OCI-LY1 (cell line): ENCODE measurements around the gene ECPAS.

Experiments used
- H2AFZ ChIP-seq: fragments of 200-600 bp; sonication (generic), shearing (Covaris generic); 2 replicates; pipeline ENCODE4 v1.6.0; 2014; ENCODE audit warnings: antibody characterized with exemption, mild to moderate bottlenecking, low read length
- H3F3A ChIP-seq: fragments of 200-600 bp; sonication (generic), shearing (Covaris generic); 2 replicates; pipeline ENCODE4 v1.6.0; 2014; ENCODE audit warnings: mild to moderate bottlenecking, antibody characterized with exemption, low read length, moderate library complexity; ENCODE audit not compliant: insufficient read depth
- H3K27ac ChIP-seq: fragments of 200-600 bp; sonication (generic); 2 replicates; pipeline ENCODE4 v1.5.1; 2014; ENCODE audit warnings: low read length, mixed run types, mild to moderate bottlenecking, low read depth; ENCODE audit not compliant: poor library complexity, severe bottlenecking
- H3K27me3 ChIP-seq: fragments of 200-600 bp; sonication (generic); 2 replicates; pipeline ENCODE4 v1.6.0; 2014; ENCODE audit warnings: antibody characterized with exemption, mild to moderate bottlenecking, low read length, moderate library complexity; ENCODE audit not compliant: insufficient read depth
- H3K36me3 ChIP-seq: fragments of 200-600 bp; sonication (generic); 2 replicates; pipeline ENCODE4 v1.6.1; 2014; ENCODE audit warnings: mild to moderate bottlenecking, antibody characterized with exemption, low read length, moderate library complexity, mixed read lengths; ENCODE audit not compliant: insufficient read depth
- H3K4me1 ChIP-seq: fragments of 200-600 bp; sonication (generic); 2 replicates; pipeline ENCODE4 v1.5.1; 2014; ENCODE audit warnings: mild to moderate bottlenecking, low read length, moderate library complexity; ENCODE audit not compliant: insufficient read depth, severe bottlenecking
- H3K4me2 ChIP-seq: fragments of 200-600 bp; sonication (generic), shearing (Covaris generic); 2 replicates; pipeline ENCODE4 v1.6.1; 2014; ENCODE audit warnings: low read length
- H3K4me3 ChIP-seq: fragments of 200-600 bp; sonication (generic); 2 replicates; pipeline ENCODE4 v1.5.1; 2014; ENCODE audit warnings: low read length, low read depth, mild to moderate bottlenecking, mixed read lengths; ENCODE audit not compliant: poor library complexity, severe bottlenecking
- H3K79me2 ChIP-seq: fragments of 200-600 bp; shearing (Covaris generic); 2 replicates; pipeline ENCODE4 v1.6.1; 2016; ENCODE audit warnings: mixed run types, low read length, mixed read lengths; ENCODE audit not compliant: insufficient read depth
- H3K9ac ChIP-seq: fragments of 200-600 bp; sonication (generic), shearing (Covaris generic); 2 replicates; pipeline ENCODE4 v1.6.1; 2014; ENCODE audit warnings: mild to moderate bottlenecking, low read length, mixed read lengths
- H3K9me2 ChIP-seq: fragments of 200-600 bp; sonication (generic), shearing (Covaris generic); 2 replicates; pipeline ENCODE4 v1.6.1; 2014; ENCODE audit warnings: low read depth, mild to moderate bottlenecking, low read length, mixed read lengths
- H3K9me3 ChIP-seq: fragments of 200-600 bp; shearing (Covaris generic); 2 replicates; pipeline ENCODE4 v1.6.1; 2014; ENCODE audit warnings: low read length, mixed read lengths
- H4K20me1 ChIP-seq: fragments of 200-600 bp; sonication (generic), shearing (Covaris generic); 2 replicates; pipeline ENCODE4 v1.6.0; 2016; ENCODE audit warnings: mild to moderate bottlenecking, low read length; ENCODE audit not compliant: insufficient read depth
- CTCF ChIP-seq: fragments of 200-600 bp; sonication (generic), shearing (Covaris generic); IDR thresholded peaks from 2 replicates; pipeline ENCODE4 v1.5.1; 2017; ENCODE audit warnings: mild to moderate bottlenecking, antibody characterized with exemption, low read length, moderate library complexity, mixed read lengths
- EZH2 ChIP-seq: fragments of 200-600 bp; sonication (generic), shearing (Covaris generic); IDR thresholded peaks from 2 replicates; pipeline ENCODE4 v1.8.0; 2017; ENCODE audit warnings: borderline replicate concordance, mixed run types, mild to moderate bottlenecking, antibody characterized with exemption, low read length, moderate library complexity, mixed read lengths

The ECPAS gene

GRCh38 chr9:111389406-111389805, 94.8 kb downstream of the ECPAS start:
- Histone ChIP-seq H2AFZ (no peak overlapping the region), H3K4me1 (no peaks in the 10 kb centered on the region), H3K4me3 (no peak overlapping the region), H3K4me2 (no peak overlapping the region), H3K9me2 (no peaks in the 10 kb centered on the region), H4K20me1 (no peaks in the 10 kb centered on the region), H3F3A (no peaks in the 10 kb centered on the region), H3K27me3 (no peaks in the 10 kb centered on the region), H3K27ac (no peak overlapping the region), H3K36me3 (peaks cover 90% of the 10 kb centered on the region), H3K79me2 (no peaks in the 10 kb centered on the region), H3K9ac (no peak overlapping the region), H3K9me3 (no peaks in the 10 kb centered on the region)
- TF ChIP-seq EZH2 (no peak), CTCF (no peak)

GRCh38 chr9:111386386-111386785, 97.8 kb downstream of the ECPAS start:
- TF ChIP-seq CTCF: no peak
- TF ChIP-seq EZH2: no peak
- Histone ChIP-seq H4K20me1 (no peaks in the 10 kb centered on the region), H3K36me3 (peaks cover 85% of the 10 kb centered on the region), H2AFZ (no peak overlapping the region), H3K27me3 (no peaks in the 10 kb centered on the region), H3K4me1 (no peaks in the 10 kb centered on the region), H3K4me3 (no peak overlapping the region), H3K9me2 (no peaks in the 10 kb centered on the region), H3K9me3 (no peaks in the 10 kb centered on the region), H3K4me2 (no peak overlapping the region), H3F3A (no peaks in the 10 kb centered on the region), H3K79me2 (no peaks in the 10 kb centered on the region), H3K9ac (no peak overlapping the region), H3K27ac (no peak overlapping the region)

GRCh38 chr9:111381006-111381405, 103.2 kb downstream of the ECPAS start:
- Histone ChIP-seq H3K4me1 (no peaks in the 10 kb centered on the region), H4K20me1 (no peaks in the 10 kb centered on the region), H3K36me3 (peaks cover 75% of the 10 kb centered on the region), H3K27ac (no peak overlapping the region), H3K4me3 (no peak overlapping the region), H3K9me3 (no peaks in the 10 kb centered on the region), H3F3A (no peaks in the 10 kb centered on the region), H3K9me2 (no peaks in the 10 kb centered on the region), H3K4me2 (no peak overlapping the region), H3K27me3 (no peaks in the 10 kb centered on the region), H3K79me2 (no peaks in the 10 kb centered on the region), H2AFZ (no peak overlapping the region), H3K9ac (no peak overlapping the region)
- no peak for TF ChIP-seq EZH2
- TF ChIP-seq CTCF: no peak
